EH (cell line): ENCODE results near the gene TGM4.
"Not testable (repeated sequence)": the region's sequence is repeated elsewhere in the genome, so short reads cannot be mapped to it uniquely, and the experiment has no call there.

Experiments used
- DNase-seq: peaks from one replicate; pipeline ENCODE4 v3.0.0-alpha.2; 2015; ENCODE audit warnings: low read depth

TGM4 gene

DNA sequence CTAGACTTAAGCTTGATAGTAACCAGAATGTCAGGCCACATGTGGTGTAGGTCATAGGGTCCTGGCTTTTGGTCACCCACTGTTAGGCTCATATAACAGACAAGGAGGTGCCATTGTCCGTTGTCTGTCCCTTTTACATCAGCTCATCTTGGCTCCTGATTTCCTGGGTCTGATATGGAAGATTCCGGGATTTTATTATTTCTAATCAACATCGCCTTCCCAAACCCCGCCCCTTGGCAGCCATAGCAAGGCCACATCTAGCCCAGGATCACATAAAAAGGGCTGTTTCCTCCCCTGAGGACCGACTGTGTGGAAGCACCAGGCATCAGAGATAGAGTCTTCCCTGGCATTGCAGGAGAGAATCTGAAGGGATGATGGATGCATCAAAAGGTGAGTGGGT is at the start of gene TGM4:
Gene TGM4, plus strand, starts transcription at position 301 of the 400 bp plus-strand sequence. Its CDS starts 71 bp downstream, at position 372.
- no peak for DNase-seq

DNA sequence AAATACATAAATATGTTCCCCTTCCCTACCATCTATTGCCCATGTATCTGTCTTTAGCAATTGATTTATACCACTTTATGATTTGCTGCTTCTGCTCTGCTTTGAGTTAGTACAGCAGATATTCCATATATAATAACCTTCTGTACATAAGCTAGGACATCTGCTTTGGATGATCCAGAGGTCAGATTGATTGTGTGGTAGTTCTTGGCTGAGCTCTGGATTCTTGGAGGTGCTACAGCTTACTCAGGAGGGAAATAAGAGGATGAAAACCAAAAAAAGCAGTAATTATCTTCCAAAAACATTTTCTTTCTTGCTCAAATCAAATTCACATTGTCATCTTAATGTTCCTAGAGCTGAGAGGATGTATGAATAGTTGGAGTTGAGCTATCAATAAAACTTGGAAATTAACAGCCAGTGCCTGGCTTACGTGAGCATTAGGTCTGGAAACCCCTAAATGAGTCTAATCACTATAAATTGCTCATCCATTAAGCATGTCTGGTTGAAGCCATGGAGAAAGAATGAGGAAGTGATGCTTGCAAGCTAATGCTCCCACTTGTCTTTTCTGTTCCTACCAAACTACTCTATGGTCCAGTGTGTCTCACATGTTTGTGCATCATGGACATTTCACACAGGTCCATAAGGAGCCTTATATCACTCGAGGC is 49.0 kb upstream of the TGM4 start:
- peak; percentile 86 for DNase-seq

DNA sequence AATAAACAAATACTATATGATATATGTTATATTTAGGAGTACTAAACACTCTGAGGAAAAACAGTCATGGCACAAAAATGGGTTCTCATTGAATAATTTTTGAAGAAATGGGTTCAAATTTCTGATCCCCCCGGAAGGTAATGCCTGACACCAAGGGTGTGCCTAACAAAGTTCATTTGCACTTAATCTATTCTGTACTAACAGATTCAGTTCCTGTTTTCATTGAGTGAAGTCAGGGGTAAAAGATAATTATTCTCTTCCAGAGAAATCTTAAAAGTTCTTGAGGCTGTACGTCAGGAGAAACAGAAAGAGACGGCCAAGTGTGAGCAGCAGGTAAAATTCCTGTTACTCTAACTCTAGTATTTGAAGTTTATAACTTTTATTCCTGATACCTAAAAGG is 47.2 kb upstream of the TGM4 start:
- no peak for DNase-seq

DNA sequence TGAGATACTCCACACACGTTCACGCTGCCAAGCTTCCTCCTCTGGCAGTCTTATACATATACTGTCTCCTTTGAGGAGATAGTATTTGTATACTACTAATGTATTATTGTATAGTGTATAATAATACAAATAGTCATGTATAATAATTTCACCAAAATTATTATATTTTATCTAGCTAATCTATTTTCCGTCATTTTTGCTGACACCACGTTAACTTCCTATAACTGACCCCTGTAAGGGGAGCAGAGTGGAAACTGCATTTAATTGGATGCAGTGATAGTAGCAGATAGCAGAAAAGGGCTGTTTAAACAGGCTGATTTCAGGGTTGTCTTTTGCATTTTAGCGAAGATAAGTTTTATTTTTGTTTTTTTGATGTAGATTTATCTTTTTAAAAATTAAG is 43.2 kb upstream of the TGM4 start:
- DNase-seq: no peak

DNA sequence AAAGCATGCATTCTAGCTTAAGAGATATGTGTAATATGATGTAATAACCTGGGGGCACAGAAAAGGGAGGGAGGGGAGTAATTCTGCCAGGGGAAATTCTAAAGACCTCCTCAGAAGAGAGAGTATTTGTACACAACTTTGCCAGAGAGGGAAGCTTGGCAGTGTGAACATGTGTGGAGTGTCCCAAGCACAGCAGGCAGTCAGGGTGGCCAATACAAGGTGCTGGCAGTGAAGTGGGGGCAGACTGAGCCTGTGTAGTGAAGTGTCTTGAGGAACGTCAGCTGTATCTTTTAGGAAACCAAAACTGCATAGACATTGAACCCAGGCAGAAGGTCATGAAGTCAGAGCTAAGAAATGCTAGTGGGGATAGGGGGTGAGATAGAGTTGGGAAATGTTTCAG is 42.4 kb upstream of the TGM4 start:
- no peak for DNase-seq

DNA sequence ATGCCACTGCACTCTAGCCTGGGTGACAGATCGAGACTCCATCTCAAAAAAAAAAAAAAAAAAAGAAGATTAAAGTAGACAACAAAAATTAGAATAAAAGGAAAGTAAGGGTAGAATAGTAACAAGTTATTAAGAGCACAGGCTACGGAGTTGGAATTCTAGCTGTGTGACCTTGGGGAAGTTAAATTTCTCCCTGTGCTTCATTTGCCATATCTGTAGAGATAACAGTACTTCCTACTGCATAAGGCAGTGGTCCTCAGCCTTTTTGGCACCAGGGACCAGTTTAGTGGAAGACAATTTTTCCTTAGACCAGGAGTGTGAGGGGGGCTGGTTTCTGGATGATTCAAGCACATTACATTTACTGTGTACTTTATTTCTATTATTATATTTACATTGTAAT is 41.4 kb upstream of the TGM4 start:
- no peak for DNase-seq

DNA sequence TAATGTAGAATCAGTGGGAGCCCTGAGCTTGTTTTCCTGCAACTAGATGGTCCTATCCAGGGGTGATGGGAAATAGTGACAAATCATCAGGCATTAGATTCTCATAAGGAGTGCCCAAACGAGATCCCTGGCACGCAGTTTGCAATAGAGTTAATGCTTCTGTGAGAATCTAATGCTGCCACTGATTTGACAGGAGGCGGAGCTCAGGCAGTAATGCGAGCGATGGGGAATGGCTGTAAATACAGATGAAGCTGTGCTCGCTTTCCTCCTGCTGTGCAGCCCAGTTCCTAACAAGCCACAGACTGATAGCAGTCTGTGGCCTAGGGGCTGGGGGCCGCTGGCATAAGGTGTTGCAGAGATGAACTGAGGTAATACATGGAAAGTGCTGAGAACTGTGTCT is 41.0 kb upstream of the TGM4 start:
- no peak for DNase-seq

DNA sequence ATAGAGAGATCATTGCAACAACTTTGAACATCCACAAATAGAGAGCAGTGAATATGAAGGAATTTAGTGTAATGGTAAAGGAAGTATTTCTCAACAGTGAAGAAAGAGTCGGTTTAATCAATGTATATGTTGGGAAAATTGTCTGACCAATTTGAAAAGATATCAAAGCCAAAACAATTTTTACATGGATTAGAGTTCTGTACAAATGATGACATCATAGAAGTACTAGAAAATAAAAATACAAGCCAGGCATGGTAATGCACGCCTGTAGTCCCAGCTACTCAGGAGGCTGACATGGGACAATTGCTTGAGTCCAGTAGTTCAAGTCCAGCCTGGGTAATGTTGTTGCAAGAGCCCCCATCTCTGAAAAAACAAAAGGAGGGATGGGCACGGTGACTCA is 38.7 kb upstream of the TGM4 start:
- no peak for DNase-seq

DNA sequence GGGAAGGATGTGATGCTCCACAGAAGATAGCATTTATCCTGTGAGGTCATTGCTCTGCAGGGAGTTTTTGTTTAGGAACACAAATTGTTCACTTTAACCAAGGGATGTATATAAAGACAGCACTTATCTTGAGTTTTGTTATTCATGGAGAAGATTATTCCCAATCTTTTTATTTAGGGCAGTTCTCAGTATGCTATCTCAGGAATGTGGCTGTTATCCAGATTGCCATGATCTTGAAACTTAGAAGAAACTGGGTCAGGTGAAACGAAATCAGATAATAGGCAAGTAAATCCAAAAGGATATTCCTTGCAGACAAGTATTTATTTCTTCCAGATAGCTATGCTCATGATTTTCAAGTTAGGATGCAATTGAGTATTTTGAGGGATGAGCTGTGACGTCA is 32.0 kb upstream of the TGM4 start:
- no peak for DNase-seq

DNA sequence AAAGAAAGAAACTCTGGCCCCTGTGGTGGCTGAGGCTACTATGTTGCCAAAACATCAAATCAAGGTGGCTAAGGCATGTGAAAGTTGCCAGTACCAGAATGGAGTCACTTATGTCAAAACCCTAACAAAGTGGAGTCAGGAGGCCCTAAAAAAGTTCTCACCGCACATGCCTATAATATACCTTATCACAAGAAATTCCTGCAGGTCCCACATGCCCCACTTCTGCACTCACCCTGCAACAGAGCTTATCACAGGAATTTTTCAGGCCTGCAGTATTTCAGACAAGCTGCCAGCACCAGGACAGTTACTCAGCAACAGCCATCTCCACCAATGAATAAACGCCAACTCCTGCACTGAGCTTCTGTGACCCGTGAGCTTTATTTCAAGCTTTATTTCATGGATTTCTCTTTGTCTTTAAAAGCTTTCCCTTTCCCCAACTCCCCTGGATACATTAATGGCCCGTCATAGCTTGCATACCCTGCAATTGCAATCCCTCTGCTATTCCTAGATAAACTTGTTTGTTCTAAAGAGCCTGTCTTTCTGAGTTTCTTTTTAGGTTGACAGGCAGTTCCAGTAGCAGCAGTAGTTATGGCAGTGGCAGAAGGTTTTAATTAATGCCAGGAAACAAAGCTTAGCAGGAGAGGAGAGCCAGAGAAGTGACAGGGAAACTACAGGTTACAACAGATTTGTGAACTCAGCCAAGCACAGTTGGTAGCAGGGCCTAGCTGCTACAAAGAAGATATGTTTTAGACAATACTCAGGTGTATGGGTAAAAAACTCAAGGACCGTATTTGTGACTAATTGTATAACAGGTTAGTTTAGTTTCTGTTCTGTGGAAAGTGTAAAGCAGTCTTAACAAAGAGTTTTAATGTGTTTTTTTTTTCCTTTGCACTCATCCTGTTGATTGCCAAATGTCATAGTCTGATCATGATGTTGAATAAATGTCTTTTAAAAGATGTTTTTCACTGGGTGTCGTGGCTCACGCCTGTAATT is 28.6 kb upstream of the TGM4 start:
- DNase-seq: peak; percentile 37

DNA sequence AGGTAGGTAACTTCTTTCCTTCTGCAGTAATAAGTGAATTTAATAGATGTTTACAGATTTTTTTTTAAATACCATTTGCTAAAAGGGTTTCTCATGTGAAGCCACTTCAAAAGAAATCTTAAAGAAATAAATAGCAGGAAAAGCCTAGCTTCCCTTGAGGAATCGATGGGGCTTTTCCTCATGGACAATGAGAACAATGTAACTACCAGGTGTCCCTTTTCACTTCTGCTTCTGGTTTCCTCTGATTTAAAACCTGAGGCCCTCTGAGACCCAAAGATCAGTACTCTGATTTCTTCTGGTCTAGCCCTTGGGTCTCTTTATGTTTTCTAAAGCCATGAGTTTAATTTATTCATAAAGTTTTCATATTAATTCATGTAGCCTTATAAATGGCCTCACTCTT is 25.8 kb upstream of the TGM4 start:
- no peak for DNase-seq

DNA sequence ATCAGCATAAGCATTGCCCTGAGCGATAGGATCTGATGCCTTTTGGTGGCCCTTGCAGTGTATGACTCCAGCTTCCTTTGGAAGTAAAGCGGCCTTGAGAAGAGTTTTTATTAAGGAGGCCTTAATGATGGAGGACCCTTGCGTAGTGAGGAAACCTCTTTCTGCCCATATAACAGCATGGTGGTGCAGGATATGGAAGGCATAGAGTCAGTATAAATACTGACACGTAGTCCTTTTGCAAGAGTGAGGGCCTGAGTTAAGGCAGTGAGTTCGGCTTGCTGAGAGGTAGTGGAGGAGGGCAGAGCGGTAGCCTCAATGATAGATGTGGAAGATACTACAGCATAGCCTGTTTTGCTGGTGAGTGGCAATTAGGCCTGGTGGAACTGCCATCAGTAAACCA is 17.7 kb upstream of the TGM4 start:
- DNase-seq: not testable (repeated sequence)

DNA sequence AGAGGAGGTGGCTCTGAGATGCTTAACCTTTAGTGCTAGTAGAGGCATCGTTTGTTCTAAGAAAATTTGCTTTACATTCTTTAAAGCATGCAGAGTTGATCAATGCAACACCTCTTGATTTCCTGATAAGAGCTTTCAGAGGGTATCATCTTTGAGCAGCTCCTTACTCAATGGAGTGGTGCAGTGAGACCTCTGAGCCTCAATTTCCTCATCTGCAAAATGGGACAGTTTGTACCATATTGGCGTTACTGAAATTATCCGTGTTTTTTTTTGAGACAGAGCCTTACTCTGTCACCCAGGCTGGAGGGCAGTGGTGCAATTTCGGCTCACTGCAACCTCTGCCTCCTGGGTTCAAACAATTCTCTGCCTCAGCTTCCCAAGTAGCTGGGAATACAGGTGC is 14.3 kb upstream of the TGM4 start:
- DNase-seq: no peak

DNA sequence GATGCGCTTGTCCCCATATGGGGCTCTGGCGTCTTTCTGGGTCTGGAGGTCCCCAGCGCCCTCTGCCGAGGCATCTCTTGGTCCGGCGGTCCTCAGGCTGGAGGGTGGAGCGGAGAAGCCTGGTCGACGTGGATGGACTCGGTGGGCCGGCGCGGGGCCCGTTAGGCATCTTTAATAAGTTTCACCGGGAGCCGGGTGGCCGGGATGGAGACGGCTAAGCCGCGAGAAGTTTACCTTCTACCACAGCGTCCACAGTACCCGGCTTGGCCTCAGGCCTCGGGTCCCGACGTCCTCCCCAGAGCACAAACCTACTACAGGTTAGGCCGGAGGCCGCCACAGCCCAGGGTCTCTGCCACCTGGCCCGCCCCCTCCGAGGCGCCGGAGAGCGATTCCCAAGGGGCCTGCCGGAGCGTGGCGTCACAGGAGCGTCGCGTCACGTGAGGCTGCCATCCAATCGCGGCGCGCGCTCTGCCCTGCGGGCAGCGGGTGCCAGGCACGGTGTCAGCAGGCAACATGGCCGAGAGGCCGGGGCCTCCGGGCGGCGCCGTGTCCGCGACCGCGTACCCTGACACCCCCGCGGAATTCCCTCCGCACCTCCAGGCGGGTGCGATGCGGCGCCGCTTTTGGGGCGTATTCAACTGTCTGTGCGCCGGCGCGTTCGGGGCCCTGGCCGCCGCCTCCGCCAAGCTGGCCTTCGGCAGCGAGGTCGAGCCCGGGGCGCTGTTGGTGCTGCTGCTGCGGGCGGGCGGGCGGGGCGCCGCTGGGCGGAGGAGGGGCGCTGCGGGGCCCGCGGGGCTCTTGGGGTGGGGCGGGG is 12.8 kb upstream of the TGM4 start, which contains the start of gene TMEM42:
Gene TMEM42, plus strand, starts transcription at position 501 of the 814 bp plus-strand sequence. Its CDS starts 13 bp downstream, at position 514.
- peak; percentile 88 for DNase-seq

DNA sequence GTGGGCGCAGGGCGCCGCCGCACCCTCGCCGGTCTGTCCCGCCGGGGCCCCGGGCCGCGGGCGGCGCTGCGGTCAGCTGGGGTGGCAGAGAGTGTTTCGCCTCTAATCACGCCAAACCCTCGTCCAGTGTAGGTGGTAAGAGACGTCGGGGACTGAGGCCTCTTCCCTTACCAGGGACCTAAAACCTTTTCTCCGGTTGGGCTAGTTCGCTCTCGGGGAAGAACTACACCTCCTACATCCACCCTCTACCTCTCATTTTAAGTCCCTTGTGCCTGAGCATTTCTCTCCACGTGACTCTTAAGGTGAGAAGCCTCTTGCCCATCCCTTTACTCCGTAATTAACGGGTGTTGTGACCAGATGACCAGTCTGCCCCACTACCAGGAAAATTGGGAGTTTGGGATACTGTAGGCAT is 12.2 kb upstream of the TGM4 start:
- DNase-seq: no peak

DNA sequence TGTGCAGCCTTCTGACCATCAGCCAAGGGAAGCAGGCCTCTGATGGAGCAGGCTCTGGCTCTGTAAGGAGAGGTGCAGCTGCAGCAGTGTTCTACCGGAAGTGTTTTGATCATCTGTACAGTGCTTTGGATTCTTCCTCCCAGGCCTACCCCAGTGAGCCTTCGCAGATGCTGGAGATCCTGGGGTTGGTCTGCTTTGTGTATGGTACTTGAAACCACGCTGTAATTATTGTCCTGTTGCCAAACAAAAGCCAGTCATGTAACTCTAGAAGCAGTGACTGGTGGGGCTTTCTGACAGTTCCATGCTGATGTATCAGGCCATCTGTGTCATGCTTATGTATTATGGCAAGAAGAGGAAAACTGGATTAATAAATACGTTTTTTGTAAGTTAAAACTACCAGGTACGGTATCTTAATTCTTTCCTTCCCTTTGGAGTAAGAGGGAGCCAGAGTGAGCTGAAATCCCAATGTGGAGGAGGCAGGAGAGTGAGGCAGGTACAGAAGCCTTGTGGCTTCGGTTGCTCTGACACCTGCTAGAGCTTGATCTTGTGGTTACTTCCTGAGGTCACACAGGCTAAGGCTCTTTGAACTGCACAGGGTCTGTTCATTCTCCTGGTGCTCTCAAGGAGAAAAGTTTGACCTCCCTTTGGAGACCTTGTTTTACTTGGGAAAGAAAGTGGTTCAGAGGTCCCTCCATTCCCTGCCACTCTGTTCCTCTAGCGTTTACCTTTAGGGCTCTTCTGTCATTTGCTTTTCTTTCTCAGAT is 9.0 kb upstream of the TGM4 start:
- peak; percentile 2 for DNase-seq

DNA sequence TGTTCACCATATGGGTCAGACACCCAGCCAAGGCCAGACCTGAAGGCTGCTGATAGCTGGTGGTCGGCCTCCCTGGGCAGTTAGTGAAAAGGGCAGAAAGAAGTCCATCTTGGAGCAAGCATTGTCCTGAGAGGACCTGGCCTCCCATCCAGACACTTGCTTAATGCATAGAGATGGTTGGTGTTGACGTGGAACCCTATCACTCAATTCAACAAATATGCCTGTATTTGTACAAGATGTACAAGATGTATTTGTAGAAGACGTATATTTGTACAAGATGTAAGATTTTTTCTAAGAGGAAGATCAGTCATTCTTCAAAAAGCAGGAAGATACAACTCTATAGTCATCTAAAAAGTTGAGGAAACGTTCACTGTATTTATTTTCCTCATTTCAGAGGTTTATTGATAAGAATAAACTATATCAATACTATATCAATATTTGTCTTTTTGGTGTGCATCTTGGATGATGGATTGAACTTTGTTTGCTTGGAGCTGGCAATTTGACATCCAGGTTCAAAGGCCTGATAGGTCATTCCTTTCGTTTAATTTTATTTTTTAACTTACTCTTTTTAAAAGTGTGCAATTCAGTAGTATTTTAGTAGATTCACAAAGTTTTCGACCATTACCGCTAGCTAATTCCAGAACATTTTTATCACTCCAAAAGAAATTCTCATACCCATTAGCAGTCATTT is 6.8 kb upstream of the TGM4 start:
- no peak for DNase-seq

DNA sequence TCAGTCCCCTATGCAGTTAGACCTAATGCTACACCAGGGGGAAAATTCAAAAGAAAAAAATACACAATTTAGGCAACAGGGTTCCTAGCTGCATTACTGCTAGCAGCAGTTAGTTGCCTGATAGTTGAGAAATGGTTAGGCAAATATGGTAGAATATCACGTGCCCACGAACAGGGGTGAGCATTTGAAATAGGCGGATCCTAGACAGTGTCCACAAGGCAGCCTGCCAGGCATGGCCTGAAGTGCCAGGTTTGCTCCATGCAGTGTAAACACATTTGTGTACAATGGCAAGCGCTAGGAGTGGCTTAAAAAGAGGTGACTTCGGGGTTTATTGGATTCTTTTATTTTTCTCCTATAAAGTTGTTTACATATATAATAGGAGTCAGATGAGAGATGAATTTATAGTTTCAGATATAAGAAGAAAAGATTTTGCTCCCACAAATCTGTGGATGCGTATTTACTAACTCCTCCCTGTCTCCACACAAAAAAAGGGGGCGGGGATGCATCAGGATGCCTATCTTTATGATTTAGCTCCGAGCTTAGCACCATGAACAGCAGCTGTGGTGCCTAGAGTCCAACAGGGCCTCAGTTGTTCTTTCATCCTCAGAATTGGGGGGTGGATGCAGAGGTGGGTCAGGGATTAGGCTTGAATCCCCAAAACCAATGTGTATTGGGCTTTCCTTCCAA is 3.9 kb upstream of the TGM4 start:
- no peak for DNase-seq

DNA sequence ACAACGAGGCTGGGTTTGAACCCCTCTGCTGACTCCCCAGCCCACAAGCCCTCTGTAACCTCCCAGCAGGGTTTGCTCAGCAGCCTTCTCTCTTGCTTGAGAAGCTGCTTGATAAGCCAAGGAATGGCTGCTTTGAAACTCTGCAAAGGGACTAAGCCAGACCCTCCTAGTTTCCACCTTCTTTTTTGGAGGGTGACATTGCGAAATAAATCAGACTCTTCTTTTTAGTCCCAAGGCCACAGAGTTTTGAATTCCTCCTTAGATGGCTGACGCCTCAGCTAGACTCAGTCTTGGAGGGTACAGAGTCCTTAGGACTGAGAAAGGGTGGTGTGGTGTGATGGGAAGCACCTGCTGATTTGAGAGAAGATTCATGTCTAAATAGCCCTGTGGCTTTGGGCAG is 1.2 kb downstream of the TGM4 start:
- DNase-seq: no peak

DNA sequence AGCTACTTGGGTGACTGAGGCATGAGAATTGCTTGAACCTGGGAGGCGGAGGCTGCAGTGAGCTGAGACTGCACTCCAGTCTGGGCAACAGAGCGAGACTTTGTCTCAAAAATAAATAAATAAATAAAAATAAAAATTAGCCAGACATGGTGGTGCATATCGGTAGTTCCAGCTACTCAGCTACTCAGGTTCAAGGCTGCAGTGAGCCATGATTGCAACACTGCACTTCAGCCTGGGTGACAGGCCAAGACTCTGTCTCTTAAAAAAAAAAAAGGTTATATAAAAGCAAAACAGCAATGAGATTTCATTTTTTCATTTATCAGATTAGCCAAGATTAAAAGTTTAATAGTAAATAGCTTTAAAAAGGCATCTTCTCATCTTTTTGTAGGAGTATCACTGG is 2.9 kb downstream of the TGM4 start:
- DNase-seq: no peak
